Raji (cell line): ENCODE data around the gene SLC6A20.

ENCODE experiments used
- POLR2A ChIP-seq: IDR thresholded peaks from 2 replicates; pipeline ENCODE4 v1.6.1; 2011; ENCODE audit warnings: low read depth, low read length, control low read depth; ENCODE audit not compliant: insufficient read depth

SLC6A20 gene

DNA sequence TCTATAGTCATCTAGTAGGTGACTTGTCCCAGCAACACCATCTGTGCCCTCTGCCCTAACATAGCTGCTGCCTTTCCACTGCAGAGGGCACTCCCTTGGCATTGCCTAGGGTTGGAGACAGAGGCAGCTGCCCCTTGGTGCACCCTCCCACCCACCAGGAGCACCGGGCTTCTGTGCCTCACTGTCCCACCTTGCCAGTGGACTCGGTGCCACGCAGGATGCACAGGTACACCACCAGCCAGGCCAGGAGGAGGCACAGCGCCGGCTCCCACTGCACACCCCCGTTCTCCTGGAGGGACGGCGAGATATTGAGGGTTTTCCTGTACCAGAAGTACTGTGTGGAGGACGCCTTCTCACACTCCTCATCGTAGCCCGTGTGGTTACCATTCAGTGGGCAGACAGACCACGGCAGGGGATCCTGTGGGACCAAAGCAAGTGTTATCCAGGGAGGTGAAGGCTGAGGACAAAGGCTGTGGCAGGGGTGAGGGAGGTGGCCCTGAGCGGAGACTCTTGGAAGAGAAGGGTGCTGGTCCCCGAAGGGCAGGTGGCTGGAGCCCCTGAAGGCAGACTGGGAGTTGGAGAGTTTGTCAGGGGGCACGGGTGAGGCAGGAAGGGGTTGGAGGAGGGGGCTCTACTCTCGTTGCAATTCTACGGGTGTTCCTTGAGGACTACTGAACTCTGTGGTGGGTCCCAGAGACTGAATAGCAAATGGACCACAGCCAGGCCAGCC, 20.6 kb downstream of the SLC6A20 start:
- no peak for TF ChIP-seq POLR2A

- TF ChIP-seq POLR2A, result no peak
Observed at GRCh38 chr3:45774581-45775521, 21.5 kb downstream of the SLC6A20 start.

DNA sequence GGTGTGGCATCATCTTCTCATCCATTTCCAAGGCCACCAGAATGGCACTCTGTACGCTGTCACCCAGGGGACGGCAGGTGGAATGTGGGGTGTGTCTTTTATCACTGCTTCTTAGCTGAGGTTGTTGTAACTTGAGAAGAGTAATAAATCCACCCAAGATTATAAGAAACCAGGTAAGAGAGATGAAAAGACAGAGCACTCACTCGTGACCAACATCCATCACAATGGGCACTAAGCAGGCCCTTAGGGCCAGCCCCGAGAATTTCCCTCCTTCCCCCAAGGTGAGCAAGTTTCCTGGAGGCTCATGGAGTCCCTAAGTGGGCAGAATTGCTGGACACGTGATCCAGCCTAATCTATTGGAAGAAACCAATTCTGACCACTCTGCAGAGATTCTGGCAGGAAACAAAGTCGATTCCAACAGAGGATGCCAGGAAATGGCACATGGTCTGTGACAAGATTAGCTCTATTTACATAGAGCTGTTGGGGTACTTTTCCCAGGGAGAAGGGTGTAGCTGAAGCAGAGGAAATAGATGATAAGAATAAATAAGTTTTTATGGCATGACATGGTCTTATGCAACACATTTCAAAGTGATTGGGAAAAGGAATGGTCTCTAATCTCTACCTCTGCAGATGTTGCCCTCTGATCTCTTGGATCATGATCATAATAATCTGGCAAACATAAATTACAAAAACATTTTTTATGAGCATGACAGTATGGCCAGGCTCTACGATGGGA, 22.5 kb downstream of the SLC6A20 start:
- no peak for TF ChIP-seq POLR2A

DNA sequence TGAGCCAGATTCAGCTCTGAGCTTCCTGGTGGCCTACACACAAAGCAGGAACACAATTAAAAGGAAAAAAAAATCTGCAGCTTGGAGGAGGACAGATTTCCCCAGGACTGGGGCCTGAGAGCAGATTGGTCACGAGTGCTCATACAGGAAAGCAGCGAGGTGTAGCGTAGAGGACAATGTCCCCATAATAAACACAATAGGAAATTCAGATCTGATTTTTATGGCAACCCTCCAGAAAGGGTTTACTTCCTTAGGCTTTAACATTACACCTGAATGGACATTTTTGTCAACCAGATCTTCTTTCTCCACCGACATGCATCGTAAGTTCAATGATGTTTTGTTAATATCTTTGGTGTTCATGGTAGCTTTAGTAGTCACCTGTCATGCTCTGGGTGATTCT, 23.3 kb downstream of the SLC6A20 start:
- TF ChIP-seq POLR2A, result no peak

- TF ChIP-seq POLR2A, result no peak
Observed at GRCh38 chr3:45772341-45773035, 23.8 kb downstream of the SLC6A20 start.

DNA sequence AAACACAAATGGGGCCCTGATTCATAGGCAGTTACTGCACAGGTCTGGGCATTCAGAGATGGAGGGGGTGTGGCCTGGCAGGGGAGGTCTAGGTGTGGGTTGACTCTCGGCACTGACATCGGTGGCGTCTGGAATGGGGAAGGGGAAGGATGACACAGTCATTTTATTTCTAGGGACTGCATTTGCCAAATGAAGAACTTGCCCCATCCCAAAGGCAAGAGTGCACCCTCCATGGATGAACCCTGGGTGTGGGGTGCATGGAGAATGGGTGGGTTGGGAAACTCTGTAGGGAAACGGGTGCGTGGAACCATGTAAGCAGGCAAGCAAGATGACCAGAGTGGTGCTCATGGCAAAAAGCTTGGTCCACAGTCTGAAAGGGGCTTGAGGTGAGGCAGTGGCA, 24.5 kb downstream of the SLC6A20 start:
- TF ChIP-seq POLR2A, result no peak

DNA sequence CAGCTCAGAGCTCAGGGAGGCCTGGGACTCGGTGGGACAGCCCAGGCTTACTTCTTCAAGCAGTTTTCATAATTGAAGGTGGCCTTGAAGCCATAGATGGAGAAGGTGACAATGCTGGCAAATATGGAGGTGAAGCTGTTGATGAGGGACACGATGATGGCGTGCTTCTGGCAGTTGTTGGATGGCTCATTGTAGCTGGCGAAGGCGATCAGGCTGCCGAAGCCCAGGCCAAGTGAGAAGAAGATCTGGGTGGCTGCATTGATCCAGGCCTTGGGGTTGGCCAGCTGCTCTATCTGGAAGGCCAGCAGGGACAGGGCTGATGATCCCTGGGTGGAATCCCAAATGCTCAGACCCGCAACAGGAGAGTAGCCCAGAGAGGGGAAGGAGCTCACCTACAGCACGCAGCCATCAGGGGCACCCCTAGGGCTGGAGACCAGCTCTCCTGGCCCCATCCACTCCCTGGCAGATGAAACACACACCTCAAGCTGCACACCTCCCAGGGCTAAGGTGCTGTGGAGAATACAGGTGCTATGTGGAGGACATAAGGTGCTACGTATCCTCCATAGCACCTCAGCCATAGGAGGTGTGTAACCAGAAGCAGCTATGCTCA, 25.1 kb downstream of the SLC6A20 start:
- TF ChIP-seq POLR2A, result no peak

- no peak for TF ChIP-seq POLR2A
Observed at GRCh38 chr3:45765958-45766357, 30.4 kb downstream of the SLC6A20 start.

DNA sequence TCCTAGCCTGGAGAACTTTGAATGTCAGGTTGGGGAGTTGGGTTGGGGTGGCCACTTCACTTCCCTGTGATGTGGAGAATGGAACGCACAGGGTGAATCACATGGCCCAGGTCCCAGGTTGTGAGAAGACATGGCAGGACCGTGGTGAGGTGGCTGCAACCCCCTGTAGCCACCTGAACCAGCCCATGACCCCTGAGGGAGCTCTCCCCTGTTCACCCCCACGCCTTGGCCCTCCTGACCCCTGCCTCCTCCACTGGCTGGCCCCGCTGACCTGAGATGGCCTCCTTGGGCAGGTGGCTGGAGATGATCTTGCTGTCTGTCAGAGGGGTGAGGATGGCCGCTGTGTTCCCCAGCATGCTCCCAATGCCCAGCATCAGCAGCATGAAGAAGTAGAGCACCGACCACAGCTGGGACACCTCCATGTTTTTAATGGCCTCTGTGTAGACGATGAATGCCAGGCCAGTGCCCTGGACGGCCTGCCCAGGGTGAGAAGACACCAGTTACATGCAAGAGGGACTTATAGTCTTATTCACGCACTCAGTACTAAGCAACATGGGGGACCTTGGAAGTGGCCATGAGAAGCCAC, 31.0 kb downstream of the SLC6A20 start:
- no peak for TF ChIP-seq POLR2A

- no peak for TF ChIP-seq POLR2A
Observed at GRCh38 chr3:45763303-45763675, 33.0 kb downstream of the SLC6A20 start.

DNA sequence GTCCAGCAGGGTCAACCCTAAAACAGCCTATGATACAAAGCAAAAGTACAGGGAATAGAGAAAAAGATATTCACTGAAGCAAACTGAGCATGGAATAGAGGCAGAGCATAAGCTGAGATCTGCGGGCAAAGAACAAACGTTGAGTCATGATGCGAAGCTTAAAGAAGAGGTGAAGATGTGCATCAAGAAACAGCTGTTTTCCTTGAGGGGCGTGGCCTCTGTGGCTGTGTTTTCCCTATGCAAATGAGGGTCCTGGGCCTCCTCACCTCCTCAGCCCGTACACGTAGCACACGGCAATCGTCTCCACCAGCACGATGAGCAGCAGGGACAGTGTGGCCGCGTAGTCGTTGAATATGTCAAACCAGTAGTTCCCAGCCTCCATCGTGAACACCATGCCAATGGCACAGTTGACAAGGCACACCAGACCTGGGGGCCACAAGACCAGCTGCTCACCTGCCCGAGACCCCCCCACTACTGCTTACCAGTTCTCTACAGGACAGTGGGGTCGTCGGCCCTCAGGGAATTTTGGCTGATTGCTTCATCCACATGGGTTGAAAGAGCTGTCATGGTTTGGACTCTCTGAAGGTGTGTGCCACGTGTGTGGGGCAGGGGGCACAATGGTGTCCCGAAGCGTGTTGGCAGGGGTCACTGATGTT, 33.6 kb downstream of the SLC6A20 start:
- no peak for TF ChIP-seq POLR2A

DNA sequence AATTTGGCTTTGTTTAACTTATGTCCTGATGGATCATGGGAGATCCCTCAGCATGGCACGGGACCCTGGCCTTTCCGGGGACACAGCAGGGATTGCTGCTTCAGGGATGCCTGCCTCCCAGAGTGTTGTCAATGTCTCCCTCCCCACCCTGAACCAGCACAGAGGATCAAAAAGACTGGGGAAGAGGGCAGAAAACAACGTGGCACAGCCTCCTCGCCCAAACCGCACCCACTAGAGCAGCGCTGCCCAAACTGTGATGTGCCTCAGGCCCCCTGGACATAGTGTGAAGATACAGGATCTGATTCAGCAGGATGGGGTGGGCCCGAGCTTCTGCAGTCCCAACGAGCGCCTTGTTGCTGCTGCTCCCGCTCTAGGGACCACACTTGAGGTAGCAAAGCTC, 34.5 kb downstream of the SLC6A20 start:
- TF ChIP-seq POLR2A, result no peak

DNA sequence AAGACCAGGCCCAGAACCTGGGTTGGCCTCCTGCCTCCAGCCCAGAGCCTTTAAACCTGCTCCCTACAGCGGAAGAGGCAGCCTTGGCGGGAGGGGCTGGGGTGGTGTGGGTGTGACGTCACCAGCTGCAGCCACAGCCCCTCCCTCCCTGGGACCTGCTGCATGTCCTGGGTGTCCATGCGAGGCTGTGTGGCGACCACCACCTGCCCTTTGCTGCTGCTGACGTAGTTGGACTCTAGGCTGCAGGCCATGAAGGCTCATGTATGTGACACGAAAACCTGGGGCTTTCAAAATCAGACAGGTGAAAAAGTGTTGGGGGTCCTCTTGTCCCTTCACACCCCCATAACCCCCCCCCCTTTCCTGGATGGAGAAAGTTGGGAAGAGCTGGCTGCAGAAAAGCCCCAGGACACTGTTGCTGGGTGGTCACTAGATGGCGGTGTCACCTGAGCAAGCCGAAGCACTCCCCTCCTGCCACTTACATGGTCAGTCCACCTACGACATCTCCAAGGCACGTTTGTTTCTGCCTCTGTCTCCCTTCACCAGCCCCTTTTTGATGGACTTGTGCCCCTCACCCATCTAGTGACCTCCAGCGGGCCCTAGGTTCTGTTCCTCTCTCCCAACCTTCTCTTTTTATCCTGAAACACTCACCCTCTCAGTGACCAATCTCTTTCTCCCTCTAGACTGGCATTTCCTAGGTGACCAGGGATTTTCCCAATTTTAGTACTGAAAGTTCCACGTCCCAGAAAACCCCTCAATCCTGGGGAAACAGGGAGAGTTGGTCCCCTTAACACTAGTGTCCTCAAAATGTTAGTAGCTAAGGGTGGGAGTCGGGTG, 35.2 kb downstream of the SLC6A20 start:
- no peak for TF ChIP-seq POLR2A
